ENCODE results near the gene FANCF. TPM values are rescaled to one million over a fixed set of nuclear protein-coding genes. Genes with fewer than 3 reads are reported as not detected.
A peak's percentile ranks its signal among the peaks of the same experiment; 100 is the strongest.

FANCF gene
- total RNA-seq, 1 donor from 2014 or later = 22.0 TPM

DNA sequence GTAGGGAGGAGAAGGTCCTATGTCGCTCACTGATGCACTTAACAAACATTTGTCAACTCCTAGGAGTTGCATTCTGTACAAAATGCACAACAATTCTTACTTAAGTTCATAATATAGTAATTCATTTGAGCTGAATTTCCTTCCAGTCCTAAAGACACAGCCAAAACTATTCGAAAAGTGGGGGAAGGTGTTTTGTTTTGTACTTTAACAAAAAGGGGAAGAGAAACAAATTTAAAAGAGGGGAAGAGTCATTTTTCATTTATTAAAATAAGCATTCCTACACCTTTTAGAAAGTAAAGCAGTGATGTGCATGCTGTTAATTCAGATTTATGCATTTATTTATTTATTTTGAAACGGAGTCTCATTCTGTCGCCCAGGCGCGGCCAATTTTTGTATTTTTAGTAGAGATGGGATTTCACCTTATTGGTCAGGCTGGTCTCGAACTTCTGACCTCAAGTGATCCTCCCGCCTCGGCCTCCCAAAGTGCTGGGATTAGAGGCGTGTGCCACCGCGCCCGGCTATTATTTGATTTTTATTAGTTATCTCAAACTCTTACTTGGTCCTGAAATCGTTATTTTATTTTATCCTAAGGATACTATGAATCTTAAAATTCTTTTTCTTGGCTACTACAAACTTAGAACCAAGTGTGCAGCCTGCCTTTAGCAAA is 1.1 kb upstream of the FANCF start:
- peaks cover 7% of the 10 kb centered on the region for H3K9me3 Mint-ChIP-seq (ENCODE audit: unreplicated experiment)
- peak overlapping the region; percentile 98 for H3K4me3 Mint-ChIP-seq (ENCODE audit: unreplicated experiment)
- H3K4me1 Mint-ChIP-seq (ENCODE audit: low read depth, unreplicated experiment) = peaks cover 19% of the 10 kb centered on the region
- TF ChIP-seq, protein P1, sequence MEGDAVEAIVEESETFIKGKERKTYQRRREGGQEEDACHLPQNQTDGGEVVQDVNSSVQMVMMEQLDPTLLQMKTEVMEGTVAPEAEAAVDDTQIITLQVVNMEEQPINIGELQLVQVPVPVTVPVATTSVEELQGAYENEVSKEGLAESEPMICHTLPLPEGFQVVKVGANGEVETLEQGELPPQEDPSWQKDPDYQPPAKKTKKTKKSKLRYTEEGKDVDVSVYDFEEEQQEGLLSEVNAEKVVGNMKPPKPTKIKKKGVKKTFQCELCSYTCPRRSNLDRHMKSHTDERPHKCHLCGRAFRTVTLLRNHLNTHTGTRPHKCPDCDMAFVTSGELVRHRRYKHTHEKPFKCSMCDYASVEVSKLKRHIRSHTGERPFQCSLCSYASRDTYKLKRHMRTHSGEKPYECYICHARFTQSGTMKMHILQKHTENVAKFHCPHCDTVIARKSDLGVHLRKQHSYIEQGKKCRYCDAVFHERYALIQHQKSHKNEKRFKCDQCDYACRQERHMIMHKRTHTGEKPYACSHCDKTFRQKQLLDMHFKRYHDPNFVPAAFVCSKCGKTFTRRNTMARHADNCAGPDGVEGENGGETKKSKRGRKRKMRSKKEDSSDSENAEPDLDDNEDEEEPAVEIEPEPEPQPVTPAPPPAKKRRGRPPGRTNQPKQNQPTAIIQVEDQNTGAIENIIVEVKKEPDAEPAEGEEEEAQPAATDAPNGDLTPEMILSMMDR (IDR thresholded peaks at IDR 0.05; ENCODE audit: partially characterized antibody, unreplicated experiment) = no peak
- no peaks in the 10 kb centered on the region for H3K36me3 Mint-ChIP-seq (ENCODE audit: unreplicated experiment)
- no peak for DNase-seq
- no peaks in the 10 kb centered on the region for H3K27me3 Mint-ChIP-seq (ENCODE audit: unreplicated experiment)
- peak overlapping the region; percentile 99 for H3K27ac Mint-ChIP-seq (ENCODE audit: unreplicated experiment)

DNA sequence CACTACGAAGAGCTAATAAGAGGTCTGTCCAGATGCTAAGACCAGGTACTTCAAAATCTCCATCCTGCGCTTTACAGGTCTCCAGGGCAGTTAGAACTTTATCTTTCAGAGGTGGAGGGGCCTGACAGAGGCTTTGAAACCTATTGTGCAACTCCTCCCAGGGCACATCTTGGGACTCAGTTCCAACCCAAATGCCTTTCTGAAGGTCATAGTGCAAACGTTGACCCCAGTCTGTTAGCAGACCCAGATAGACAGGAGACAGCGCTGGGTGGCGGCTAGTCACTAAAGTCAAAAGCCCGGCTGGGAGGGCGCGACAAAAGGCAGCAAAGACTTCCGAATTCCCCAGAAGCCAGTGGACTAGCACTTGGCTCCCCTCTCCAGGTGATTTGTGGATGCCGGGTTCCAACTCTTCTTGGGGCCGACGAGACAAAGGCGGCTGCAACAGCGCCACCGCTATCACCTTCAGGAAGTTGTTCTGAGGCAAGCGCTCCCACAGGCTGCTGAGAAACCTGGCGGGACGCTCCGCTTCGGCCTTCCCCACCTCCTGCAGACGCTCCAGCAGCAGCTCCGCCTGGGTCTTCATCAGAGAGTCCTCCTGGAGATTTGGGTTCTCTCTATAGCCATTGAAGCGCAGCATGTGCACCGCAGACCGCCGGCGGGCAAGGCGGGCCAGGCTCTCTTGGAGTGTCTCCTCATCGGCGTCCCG is 728 bp downstream of the FANCF start:
- Mint-ChIP-seq H3K27ac (ENCODE audit: unreplicated experiment) (peak overlapping the region; percentile 99), H3K27me3 (ENCODE audit: unreplicated experiment) (no peaks in the 10 kb centered on the region), H3K4me1 (ENCODE audit: low read depth, unreplicated experiment) (peaks cover 14% of the 10 kb centered on the region), H3K36me3 (ENCODE audit: unreplicated experiment) (no peaks in the 10 kb centered on the region), H3K4me3 (ENCODE audit: unreplicated experiment) (peak overlapping the region; percentile 98), H3K9me3 (ENCODE audit: unreplicated experiment) (peaks cover 7% of the 10 kb centered on the region)
- TF ChIP-seq, protein P1 (IDR thresholded peaks at IDR 0.05; ENCODE audit: partially characterized antibody, unreplicated experiment) = no peak
- peak; percentile 60 for DNase-seq

DNA sequence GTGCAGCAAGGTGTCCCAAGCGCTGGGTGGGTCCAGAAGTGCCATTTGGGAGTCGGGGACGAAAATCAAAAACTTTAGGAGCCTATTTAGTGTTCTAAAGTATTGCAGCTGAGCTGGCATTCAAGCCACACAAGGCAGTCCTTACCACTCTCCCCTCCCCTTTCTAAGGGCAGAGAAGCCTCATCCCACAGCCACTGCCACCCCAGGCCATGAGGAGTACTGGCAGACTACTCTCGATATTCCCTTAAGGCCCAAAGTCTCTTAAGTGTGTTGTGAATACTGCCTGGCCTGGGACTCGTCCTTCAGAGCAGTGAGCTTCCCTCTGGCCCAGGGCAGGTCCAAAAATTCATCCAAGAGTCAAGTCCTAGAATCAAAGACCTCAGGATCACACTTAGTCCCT is 7.8 kb downstream of the FANCF start:
- Mint-ChIP-seq H3K4me1 (ENCODE audit: low read depth, unreplicated experiment) (peaks cover 5% of the 10 kb centered on the region), H3K27me3 (ENCODE audit: unreplicated experiment) (no peaks in the 10 kb centered on the region), H3K4me3 (ENCODE audit: unreplicated experiment) (no peak overlapping the region), H3K27ac (ENCODE audit: unreplicated experiment) (no peak overlapping the region), H3K36me3 (ENCODE audit: unreplicated experiment) (peaks cover 19% of the 10 kb centered on the region), H3K9me3 (ENCODE audit: unreplicated experiment) (peaks cover 5% of the 10 kb centered on the region)
- no peak for DNase-seq
- TF ChIP-seq, protein P1 (IDR thresholded peaks at IDR 0.05; ENCODE audit: partially characterized antibody, unreplicated experiment) = no peak

DNA sequence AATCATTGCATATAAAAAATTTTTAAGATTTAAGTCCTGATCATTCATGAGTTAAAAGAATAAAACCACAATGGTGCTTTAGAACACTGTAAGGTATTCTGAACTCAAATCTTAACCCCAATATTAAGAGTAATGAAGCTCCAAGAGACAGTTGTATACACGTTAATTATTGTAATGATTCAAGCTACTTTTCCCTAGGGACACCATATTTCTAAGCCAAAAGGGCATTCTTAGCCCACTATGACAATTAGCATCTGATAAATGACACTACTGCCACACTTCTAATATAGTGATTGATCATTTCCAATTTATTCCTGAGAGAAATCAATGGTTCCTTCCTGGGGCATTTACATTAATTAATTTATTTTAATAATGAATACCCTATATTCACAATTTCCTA is 21.7 kb downstream of the FANCF start:
- peaks cover 3% of the 10 kb centered on the region for H3K4me1 Mint-ChIP-seq (ENCODE audit: low read depth, unreplicated experiment)
- H3K9me3 Mint-ChIP-seq (ENCODE audit: unreplicated experiment) = peaks cover 5% of the 10 kb centered on the region
- TF ChIP-seq, protein P1 (IDR thresholded peaks at IDR 0.05; ENCODE audit: partially characterized antibody, unreplicated experiment) = no peak
- DNase-seq = no peak
- no peak overlapping the region for H3K4me3 Mint-ChIP-seq (ENCODE audit: unreplicated experiment)
- H3K27ac Mint-ChIP-seq (ENCODE audit: unreplicated experiment) = no peak overlapping the region
- no peaks in the 10 kb centered on the region for H3K36me3 Mint-ChIP-seq (ENCODE audit: unreplicated experiment)
- peaks cover 2% of the 10 kb centered on the region for H3K27me3 Mint-ChIP-seq (ENCODE audit: unreplicated experiment)

DNA sequence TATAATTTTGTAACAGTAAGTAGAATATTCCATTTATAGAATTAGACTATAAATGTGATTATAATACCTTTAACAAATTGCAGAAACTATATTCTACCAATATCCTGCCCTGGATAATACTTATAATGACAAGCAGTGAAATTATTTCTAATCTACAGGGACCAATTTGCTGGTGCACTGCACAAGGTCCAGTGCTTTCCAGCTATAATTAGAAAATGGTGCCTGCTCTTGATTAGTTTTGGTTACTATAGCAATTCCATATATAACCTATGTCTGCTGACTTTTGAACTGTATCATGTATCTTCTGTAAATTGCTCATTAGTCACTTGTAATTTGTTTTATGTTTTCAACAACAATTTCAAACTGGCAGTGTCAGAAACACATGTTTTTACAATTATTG is 23.1 kb downstream of the FANCF start:
- Mint-ChIP-seq H3K27ac (ENCODE audit: unreplicated experiment) (no peak overlapping the region), H3K9me3 (ENCODE audit: unreplicated experiment) (peaks cover 3% of the 10 kb centered on the region), H3K4me1 (ENCODE audit: low read depth, unreplicated experiment) (peaks cover 3% of the 10 kb centered on the region), H3K27me3 (ENCODE audit: unreplicated experiment) (peaks cover 2% of the 10 kb centered on the region), H3K36me3 (ENCODE audit: unreplicated experiment) (peaks cover under 1% of the 10 kb centered on the region), H3K4me3 (ENCODE audit: unreplicated experiment) (no peak overlapping the region)
- DNase-seq = no peak
- TF ChIP-seq, protein P1 (IDR thresholded peaks at IDR 0.05; ENCODE audit: partially characterized antibody, unreplicated experiment) = no peak
